Mucosa of rectum (tissue), 2 donors: ENCODE results near the gene SFXN1.
"Not testable (repeated sequence)": the region's sequence is repeated elsewhere in the genome, so short reads cannot be mapped to it uniquely, and the experiment has no call there.

Experiments used
- H3K27ac ChIP-seq, 2 donors: one replicate each; pipeline ENCODE4 v1.7.0; 2013; ENCODE audit warnings: inconsistent platforms in 2 of 2, low read depth in 2 of 2, low read length in 2 of 2
- H3K27me3 ChIP-seq, 2 donors: one replicate each; pipeline ENCODE4 v1.7.0; 2013; ENCODE audit warnings: low read length in 2 of 2; ENCODE audit not compliant: control insufficient read depth in 2 of 2, insufficient read depth in 2 of 2
- H3K36me3 ChIP-seq, 2 donors: one replicate each; pipeline ENCODE4 v1.7.0; 2013; ENCODE audit warnings: low read length in 2 of 2; ENCODE audit not compliant: control insufficient read depth in 2 of 2, insufficient read depth in 2 of 2
- H3K4me1 ChIP-seq, 2 donors: one replicate each; pipeline ENCODE4 v1.7.0; 2013; ENCODE audit warnings: low read length in 2 of 2, mild to moderate bottlenecking in 1 of 2; ENCODE audit not compliant: control insufficient read depth in 2 of 2, insufficient read depth in 2 of 2
- H3K4me3 ChIP-seq, 2 donors: one replicate each; pipeline ENCODE4 v1.7.0; 2013; ENCODE audit warnings: low read length in 2 of 2
- H3K9ac ChIP-seq, 2 donors: one replicate each; pipeline ENCODE4 v1.7.0; 2013; ENCODE audit warnings: low read length in 2 of 2, low read depth in 1 of 2, mild to moderate bottlenecking in 1 of 2
- H3K9me3 ChIP-seq, 2 donors: one replicate each; pipeline ENCODE4 v1.7.0; 2013; ENCODE audit warnings: low read length in 2 of 2; ENCODE audit not compliant: control insufficient read depth in 2 of 2
- donor health status: healthy.
- donor health status: Normal muscosa, but diverticular disease.

SFXN1 gene

GRCh38 chr5:175491223-175491622 is 12.9 kb downstream of the SFXN1 start:
- H3K9me3 ChIP-seq = no peaks in the 10 kb centered on the region
- H3K4me3 ChIP-seq = no peak overlapping the region
- peaks cover 17 to 27% of the 10 kb centered on the region in 2 donors for H3K36me3 ChIP-seq
- no peaks in the 10 kb centered on the region for H3K27me3 ChIP-seq
- H3K4me1 ChIP-seq = no peaks in the 10 kb centered on the region
- H3K9ac ChIP-seq = no peak overlapping the region
- H3K27ac ChIP-seq = no peak overlapping the region

DNA sequence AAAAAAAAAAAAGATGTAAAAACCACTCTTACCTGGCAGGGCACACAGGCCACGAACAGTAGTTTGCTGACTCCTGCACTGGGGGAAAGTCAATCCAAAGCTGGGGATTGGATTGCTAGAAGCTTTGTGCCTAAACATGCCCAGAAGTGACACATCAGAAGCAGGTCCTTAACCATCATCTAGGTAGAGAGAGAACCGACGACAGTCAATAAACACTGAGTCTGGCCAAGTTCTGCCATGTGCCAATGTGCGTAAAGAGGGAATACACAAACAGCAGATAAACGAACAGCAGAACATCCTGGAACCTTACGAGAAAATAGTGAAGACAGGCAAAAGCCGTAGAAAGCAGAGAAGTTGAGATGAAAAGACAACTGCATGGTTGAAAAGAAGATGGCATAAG is 14.9 kb downstream of the SFXN1 start:
- Histone ChIP-seq H3K9ac (no peak overlapping the region), H3K36me3 (peaks cover 21 to 25% of the 10 kb centered on the region in 2 donors)

DNA sequence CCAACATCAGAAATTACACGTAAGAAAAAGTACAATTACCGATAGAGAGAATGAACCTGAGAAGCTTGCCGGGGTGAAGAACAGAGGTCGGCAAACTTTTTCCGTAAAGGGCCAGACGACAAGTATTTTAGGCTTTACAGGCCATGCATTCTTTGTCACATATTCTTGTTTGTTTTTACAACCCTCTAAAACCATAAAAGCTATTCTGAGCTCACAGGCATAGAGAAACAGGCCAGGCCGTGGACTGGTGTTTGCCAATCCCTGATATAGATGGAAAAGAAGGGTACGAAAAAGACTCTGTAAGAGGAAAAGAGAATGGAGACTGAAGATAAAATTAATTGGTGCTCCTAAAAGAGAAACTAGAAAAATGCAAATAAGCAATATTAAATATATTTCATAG is 15.4 kb downstream of the SFXN1 start:
- Histone ChIP-seq H3K9ac (no peak overlapping the region), H3K4me1 (no peaks in the 10 kb centered on the region), H3K9me3 (no peaks in the 10 kb centered on the region), H3K36me3 (peaks cover 21 to 25% of the 10 kb centered on the region in 2 donors), H3K27ac (no peak overlapping the region), H3K27me3 (no peaks in the 10 kb centered on the region), H3K4me3 (no peak overlapping the region)

More for the DNA sequence above, 14.9 kb downstream of the SFXN1 start:
- no peaks in the 10 kb centered on the region for H3K27me3 ChIP-seq
- no peak overlapping the region for H3K27ac ChIP-seq
- H3K4me3 ChIP-seq = no peak overlapping the region
- no peaks in the 10 kb centered on the region for H3K9me3 ChIP-seq
- H3K4me1 ChIP-seq = no peaks in the 10 kb centered on the region

- peaks cover 26% of the 10 kb centered on the region in 2 donors for H3K36me3 ChIP-seq
- no peak overlapping the region for H3K27ac ChIP-seq
- no peaks in the 10 kb centered on the region for H3K4me1 ChIP-seq
- no peak overlapping the region for H3K4me3 ChIP-seq
- no peak overlapping the region for H3K9ac ChIP-seq
- no peaks in the 10 kb centered on the region for H3K9me3 ChIP-seq
- no peaks in the 10 kb centered on the region for H3K27me3 ChIP-seq
Measured at GRCh38 chr5:175494264-175495183, 16.2 kb downstream of the SFXN1 start.

- H3K27me3 ChIP-seq = no peaks in the 10 kb centered on the region
- H3K4me3 ChIP-seq = no peak overlapping the region
- peaks cover 6 to 13% of the 10 kb centered on the region in 2 donors for H3K36me3 ChIP-seq
Measured at GRCh38 chr5:175501759-175502158, 23.4 kb downstream of the SFXN1 start.

GRCh38 chr5:175507671-175508070 is 29.3 kb downstream of the SFXN1 start:
- H3K4me1 ChIP-seq, H3K27me3 ChIP-seq, H3K27ac ChIP-seq, H3K9ac ChIP-seq, H3K4me3 ChIP-seq, H3K9me3 ChIP-seq: not testable (repeated sequence)
- H3K36me3 ChIP-seq = peaks cover 23 to 35% of the 10 kb centered on the region in 2 donors

More at GRCh38 chr5:175501759-175502158, 23.4 kb downstream of the SFXN1 start:
- no peaks in the 10 kb centered on the region for H3K4me1 ChIP-seq
- H3K27ac ChIP-seq = no peak overlapping the region
- H3K9me3 ChIP-seq = no peaks in the 10 kb centered on the region
- H3K9ac ChIP-seq = no peak overlapping the region

DNA sequence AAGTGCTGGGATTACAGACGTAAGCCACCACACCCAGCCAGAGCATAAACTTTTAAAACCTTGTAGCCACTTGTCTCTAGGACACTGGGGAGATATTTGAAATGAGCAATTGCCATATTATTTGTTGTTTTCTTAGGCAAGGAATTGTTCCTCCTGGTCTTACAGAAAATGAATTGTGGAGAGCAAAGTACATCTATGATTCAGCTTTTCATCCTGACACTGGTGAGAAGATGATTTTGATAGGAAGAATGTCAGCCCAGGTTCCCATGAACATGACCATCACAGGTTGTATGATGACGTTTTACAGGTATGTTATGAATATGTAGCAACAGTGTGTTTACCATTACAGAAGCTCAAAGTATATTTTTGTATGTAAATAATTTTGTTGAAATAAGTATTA is 30.5 kb downstream of the SFXN1 start:
- Histone ChIP-seq H3K9me3 (no peaks in the 10 kb centered on the region), H3K4me1 (no peaks in the 10 kb centered on the region), H3K36me3 (peaks cover 30 to 45% of the 10 kb centered on the region in 2 donors), H3K9ac (no peak overlapping the region), H3K27ac (no peak overlapping the region), H3K27me3 (no peaks in the 10 kb centered on the region), H3K4me3 (no peak overlapping the region)

DNA sequence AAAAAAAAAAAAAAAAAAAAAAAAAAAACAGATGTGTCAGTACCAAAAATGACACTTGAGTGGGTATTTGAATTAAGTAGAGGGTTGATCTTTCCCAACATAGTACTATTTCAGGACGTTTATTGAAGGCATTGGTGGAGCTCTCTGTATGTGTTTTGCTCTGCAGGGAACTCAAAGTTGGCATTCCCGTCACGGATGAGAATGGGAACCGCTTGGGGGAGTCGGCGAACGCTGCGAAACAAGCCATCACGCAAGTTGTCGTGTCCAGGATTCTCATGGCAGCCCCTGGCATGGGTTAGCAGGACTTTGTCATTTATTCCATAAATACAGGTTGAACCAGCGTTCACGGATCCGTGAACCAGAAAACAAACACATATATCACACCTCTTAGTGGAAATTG is 34.9 kb downstream of the SFXN1 start:
- no peaks in the 10 kb centered on the region for H3K9me3 ChIP-seq
- H3K27me3 ChIP-seq = no peaks in the 10 kb centered on the region
- H3K9ac ChIP-seq = no peak overlapping the region
- no peak overlapping the region for H3K4me3 ChIP-seq
- peaks cover 50 to 79% of the 10 kb centered on the region in 2 donors for H3K36me3 ChIP-seq
- H3K4me1 ChIP-seq = no peaks in the 10 kb centered on the region
- no peak overlapping the region for H3K27ac ChIP-seq

DNA sequence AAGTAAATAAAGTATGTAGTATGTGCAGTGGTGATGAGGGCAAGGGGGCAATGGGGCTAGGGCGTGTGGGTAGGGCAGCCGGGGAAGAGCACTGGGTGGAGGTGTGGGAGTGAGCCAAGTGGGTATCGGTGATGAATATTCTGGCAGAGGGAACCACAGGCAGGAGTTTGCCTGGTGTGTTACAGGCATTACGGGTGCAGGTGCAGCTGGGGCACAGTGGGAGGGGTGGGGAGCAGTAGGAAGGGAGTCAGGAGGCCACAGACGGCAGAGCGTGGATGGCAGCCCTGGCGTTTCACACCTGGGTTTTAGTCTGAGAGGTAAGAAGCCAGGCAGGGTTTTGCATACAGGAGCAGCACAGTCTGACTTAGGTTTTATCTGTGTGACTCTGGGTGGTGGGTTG is 35.4 kb downstream of the SFXN1 start:
- no peaks in the 10 kb centered on the region for H3K27me3 ChIP-seq
- no peak overlapping the region for H3K4me3 ChIP-seq
- H3K9me3 ChIP-seq = no peaks in the 10 kb centered on the region
- H3K9ac ChIP-seq = no peak overlapping the region
- H3K4me1 ChIP-seq = no peaks in the 10 kb centered on the region
- H3K27ac ChIP-seq = no peak overlapping the region
- peaks cover 54 to 82% of the 10 kb centered on the region in 2 donors for H3K36me3 ChIP-seq

- Histone ChIP-seq H3K27ac (no peak overlapping the region), H3K4me3 (no peak overlapping the region), H3K36me3 (peaks cover 49 to 75% of the 10 kb centered on the region in 2 donors), H3K9me3 (no peaks in the 10 kb centered on the region), H3K9ac (no peak overlapping the region), H3K4me1 (no peaks in the 10 kb centered on the region), H3K27me3 (no peaks in the 10 kb centered on the region)
Measured at GRCh38 chr5:175516933-175517823, 38.8 kb downstream of the SFXN1 start.
